GM18526 (cell line): Measurements from ENCODE around the gene RHOH.

Experiments used
- POLR2A ChIP-seq: IDR thresholded peaks from 3 replicates; pipeline ENCODE4 v1.6.1; 2011; ENCODE audit not compliant: insufficient read length; ENCODE audit errors: extremely low read depth

RHOH gene

GRCh38 chr4:40195182-40196177, 1.4 kb upstream of the RHOH start:
- no peak for TF ChIP-seq POLR2A

DNA sequence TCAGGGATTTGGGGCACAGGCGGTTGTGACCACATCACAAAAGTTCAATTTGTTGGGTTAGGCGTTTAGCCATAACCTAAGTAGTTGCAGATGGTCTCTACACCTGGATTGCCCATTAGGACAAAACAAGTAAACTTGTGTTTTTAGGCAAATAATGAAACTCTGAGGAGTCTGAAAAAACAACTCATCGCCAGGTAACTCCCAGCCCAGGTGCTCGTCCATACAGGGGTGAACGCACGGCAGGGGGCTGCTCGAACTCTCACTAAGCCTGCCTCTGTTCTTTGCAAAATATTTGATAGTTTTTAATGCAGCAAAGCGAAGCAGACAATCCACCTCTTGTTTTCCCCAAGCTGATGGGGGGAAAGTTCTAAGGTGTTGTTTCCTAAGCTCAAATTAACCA, 559 bp upstream of the RHOH start:
- TF ChIP-seq POLR2A = no peak

- peak; percentile 33 for TF ChIP-seq POLR2A
Observed at GRCh38 chr4:40197879-40198689, 1.3 kb downstream of the RHOH start.

DNA sequence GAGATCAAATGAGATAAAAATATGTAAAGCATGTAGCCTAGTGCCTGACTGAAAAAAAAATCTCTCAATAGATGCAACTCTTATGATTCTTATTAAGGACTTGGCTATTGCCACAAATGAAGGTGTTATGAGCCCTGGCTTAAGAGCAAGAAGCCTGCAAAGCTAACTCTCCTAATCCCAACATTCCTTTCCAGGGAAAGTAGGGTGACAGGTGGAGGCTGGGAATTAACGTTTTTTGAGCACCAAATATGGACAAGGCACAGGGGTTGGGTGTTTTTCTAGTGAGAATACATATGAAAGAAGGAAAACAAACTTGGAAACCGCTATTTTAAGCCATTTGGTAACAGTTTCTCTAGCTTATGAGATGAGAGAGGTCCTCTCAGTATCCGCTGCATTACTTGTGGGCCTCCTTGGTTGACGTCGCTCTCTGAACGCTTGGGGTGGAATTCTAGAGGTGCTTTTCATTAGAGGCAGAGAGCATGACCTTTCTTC, 2.4 kb downstream of the RHOH start:
- peak; percentile 7 for TF ChIP-seq POLR2A

DNA sequence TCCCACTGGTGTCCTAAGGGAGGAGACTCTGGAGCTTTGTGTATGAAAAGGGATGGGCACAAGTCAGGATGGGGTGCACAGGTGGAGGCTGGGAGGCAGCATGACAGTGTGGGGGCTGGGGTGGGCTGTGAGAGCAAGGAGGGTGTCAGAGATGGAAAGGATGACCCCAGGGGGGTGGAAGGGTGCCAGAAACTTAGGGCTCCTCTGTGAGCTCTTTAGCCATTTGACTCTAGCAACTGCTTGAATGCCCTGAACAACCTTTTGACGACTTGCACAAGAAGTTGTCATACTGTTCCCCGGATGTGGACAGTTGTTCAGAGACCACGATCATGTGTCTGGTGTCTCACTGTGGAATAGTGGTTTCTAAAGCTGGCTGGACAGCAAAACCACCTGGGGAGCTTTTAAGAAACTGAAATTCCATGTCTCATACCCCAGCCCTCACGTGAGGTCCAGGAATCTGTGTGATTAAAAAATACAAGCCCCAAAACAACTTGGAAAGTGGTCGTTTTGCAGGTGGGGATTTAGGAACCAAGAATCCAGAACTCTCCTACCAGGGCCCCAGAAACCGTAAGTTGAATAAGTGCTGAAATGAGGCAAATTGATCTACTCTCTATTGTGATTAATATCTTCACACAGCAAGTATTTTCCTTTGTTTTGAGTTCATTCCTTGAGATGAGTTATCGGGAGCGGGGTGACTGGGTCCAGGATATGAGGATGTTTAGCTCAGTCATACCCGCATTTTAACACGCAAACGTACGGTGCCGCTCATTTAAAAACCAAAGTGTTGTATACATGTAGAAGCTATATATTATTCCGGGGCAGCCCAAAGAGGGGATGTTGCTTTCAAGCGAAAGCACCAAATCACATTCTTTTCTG, 3.4 kb downstream of the RHOH start:
- TF ChIP-seq POLR2A = peak; percentile 61

- peak; percentile 44 for TF ChIP-seq POLR2A
Observed at GRCh38 chr4:40200875-40201801, 4.3 kb downstream of the RHOH start.

- no peak for TF ChIP-seq POLR2A
Observed at GRCh38 chr4:40201898-40202297, 5.1 kb downstream of the RHOH start.

- TF ChIP-seq POLR2A = no peak
Observed at GRCh38 chr4:40202474-40202873, 5.6 kb downstream of the RHOH start.

GRCh38 chr4:40204507-40205258, 7.9 kb downstream of the RHOH start:
- no peak for TF ChIP-seq POLR2A

GRCh38 chr4:40205259-40206198, 8.7 kb downstream of the RHOH start:
- peak; percentile 26 for TF ChIP-seq POLR2A

DNA sequence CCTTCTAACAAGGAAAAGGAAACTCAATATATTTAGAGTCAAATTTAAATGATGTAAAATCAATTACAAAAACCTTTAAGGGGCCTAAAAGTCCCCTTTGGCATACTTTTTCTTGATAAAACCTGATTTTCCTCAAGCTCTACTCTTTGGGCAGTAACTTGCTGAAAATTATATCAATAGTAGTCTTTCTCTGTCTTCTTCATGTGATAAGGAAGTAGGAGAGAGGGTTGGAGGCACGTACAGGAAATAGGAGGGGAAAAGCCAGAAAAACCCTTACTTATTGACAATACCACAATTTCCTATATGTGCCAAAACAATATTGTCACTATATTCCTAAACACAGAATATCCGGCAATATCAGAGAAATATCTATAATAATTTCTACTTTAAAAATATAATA, 9.6 kb downstream of the RHOH start:
- TF ChIP-seq POLR2A = no peak

GRCh38 chr4:40209401-40209800, 12.6 kb downstream of the RHOH start:
- no peak for TF ChIP-seq POLR2A
